GM18867 (cell line): Measurements from ENCODE around the gene COX5B.
"Not testable (repeated sequence)": the region's sequence is repeated elsewhere in the genome, so short reads cannot be mapped to it uniquely, and the experiment has no call there.

Experiments used
- ATAC-seq: cut with Tn5 transposase; IDR thresholded peaks from one replicate; pipeline ENCODE4 v1.9.1; 2021; ENCODE audit warnings: mild to moderate bottlenecking, moderate library complexity; ENCODE audit not compliant: unreplicated experiment

Gene COX5B, protein sequence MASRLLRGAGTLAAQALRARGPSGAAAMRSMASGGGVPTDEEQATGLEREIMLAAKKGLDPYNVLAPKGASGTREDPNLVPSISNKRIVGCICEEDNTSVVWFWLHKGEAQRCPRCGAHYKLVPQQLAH

GRCh38 chr2:97645695-97646629, at the start of gene COX5B:
TSS of gene COX5B (plus strand) at chr2:97646062. CDS start at chr2:97646087, 25 bp downstream.
- peak; percentile 95 for ATAC-seq

- ATAC-seq, result not testable (repeated sequence)
These were observed 49.7 kb upstream of the COX5B start for GRCh38 chr2:97596180-97596579.

DNA sequence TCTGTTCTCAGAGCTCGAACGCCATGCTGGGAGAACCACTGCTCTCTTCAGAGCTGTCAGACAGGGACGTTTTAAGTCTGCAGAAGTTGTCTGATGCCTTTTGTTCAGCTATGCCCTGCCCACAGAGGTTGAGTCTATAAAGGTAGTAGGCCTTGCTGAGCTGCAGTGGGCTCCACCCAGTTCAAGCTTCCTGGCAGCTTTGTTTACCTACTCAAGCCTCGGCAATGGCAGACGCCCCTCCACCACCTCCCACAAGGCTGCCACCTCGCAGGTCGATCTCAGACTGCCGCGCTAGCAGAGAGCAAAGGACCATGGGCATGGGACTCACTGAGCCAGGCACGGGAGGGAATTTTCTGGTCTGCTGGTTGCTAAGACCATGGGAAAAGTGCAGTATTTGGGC, 44.3 kb upstream of the COX5B start:
- not testable (repeated sequence) for ATAC-seq

- not testable (repeated sequence) for ATAC-seq
These were observed 40.8 kb upstream of the COX5B start for GRCh38 chr2:97605109-97605508.

GRCh38 chr2:97605524-97606339, 40.1 kb upstream of the COX5B start:
- not testable (repeated sequence) for ATAC-seq

GRCh38 chr2:97608745-97609144, 37.1 kb upstream of the COX5B start:
- ATAC-seq, result not testable (repeated sequence)

- not testable (repeated sequence) for ATAC-seq
These were observed 34.0 kb upstream of the COX5B start for GRCh38 chr2:97611895-97612294.

DNA sequence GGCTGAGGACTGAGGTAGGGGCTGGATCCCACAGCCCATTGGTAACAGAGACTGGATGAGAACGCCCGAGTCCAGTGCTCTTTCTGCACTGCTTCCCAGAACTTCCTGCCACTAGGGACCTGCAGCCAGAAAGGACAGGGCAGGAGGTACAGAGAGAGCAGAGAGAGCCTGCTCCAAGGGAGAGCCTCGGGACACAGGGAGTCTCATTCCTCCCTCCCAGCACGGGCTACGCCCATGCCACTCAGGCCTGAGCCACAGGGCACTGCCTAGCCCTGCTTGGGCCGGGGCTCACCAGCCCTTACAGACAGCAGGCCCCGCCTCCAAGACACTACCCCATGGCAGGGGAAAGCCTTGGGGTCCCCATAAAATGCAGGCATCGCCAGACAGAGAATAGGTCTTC, 30.1 kb upstream of the COX5B start:
- not testable (repeated sequence) for ATAC-seq

DNA sequence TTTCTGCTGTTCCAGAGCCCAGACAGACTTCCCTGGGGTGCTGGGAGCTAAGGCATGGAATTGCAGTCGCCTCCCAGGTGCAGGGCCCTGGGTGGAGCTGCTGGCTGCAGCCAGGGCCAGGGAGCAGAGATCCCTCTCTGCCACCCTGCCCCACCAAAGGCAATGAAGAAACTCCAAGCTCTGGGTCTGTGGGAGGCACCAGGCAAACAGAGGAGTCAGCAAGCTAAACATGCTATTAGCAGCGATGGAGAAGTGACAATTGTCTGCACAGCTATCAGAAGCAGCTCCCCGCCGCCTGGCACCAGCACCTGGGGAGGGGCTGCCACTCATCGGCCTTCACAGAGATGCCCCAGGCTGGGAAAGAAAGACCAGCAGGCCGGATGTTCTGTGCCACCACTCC, 28.0 kb upstream of the COX5B start:
- ATAC-seq, result no peak

DNA sequence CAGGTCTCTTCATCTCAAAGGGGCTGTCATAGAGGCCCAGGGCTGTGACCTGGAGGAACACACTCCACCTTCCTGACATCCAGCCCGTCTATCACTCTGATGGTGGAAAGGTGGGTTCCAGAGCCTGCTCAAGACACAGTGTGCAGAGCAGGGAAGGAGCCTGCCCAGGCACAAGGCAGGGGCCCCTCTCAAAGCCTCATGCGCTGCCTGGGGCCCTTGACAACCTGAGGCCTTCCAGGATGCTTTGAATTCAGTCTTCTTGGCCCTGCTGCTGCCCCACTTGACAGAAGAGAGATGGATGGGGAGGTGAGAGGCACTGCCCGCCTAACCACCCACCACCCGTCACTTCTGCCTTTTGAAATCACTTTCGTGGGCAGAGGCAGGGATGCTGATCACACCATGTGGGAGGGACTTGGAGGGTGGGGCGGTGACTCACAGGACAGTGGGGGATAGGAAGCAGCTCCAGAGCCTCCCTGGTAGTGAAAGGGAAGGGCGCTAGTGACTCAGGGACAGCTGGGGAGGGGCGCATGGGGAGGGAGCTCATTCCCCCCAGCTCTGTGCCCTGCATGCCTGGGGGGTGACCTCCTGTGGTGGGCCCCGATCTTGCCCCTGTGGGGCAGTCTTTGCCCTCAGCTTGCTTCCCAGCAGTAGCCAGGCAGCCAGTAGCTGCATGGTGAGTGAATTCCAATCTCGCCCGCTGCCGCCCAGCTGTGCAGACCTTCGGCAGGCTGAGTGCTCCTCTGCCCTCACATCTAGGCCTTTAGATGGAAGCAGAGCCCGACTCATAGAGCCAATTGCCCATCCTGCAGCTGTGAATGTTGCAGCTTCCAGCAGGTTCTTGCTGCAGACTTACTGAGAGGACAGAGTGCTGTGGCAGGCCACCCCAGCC, 26.7 kb upstream of the COX5B start:
- not testable (repeated sequence) for ATAC-seq

DNA sequence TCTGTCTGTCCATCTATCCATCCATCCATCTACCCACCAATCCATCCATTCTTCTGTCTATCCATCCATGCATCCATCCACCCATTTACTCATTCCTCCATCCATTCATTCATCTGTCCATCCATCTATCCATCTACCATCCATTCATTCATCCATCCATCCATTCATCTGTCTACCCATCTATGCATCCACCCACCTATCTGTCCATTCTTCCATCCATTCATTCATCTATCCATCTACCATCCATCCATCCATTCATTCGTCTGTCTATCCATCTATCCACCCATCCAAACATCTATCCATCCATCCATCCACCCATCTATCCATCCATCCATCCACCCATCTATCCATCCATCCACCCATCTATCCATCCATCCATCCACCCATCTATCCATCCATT, 25.4 kb upstream of the COX5B start:
- not testable (repeated sequence) for ATAC-seq

- not testable (repeated sequence) for ATAC-seq
These were observed 22.9 kb upstream of the COX5B start for GRCh38 chr2:97622976-97623375.

DNA sequence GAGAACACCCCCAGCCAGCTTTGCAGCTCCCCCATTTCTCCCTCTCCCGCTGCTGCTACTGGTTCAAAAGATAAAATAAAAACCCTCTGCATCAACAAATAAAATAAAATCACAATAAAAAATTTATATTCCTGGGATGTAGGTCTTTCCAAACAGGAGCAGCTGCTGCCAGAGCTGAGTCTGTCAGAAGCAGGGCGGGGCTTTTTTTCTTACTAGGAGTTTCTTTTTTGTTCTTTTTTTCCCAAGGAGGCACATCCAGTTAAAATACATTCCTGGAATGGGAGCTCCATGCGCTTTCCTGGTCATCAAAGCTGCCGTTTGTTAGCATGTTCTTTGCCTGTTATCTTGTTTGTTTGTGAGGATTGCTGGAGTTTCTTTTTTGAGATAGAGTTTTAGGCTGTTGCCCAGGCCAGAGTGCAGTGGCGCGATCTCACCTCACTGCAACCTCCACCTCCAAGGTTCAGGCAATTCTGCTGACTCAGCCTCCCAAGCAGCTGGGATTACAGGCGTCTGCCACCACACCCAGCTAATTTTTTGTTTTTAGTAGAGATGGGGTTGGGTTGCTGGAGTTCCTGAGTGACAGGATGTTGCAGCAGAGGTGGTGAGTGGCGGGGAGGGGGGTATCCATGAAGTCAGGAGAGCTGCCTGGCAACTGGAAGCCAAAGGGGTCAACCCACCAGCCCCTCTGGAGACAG, 20.4 kb upstream of the COX5B start:
- not testable (repeated sequence) for ATAC-seq

DNA sequence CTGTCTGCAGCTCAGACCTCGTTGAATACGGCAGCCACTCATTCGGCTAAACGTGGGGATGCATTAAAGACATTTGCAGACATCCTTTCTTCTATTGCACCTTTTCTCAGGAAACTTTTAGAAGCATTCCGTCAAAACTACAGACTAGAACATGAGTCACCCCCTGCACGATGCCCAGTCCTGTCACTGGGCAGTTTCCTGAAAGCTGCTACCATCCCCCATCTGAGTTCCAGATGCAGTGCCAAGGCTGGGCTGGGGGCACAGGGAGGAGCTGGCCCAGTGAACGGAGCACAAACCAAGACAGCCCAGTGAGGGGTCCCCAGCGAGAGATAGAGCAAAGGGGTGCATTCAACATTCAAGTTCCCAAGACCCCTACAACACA, 19.8 kb upstream of the COX5B start:
- not testable (repeated sequence) for ATAC-seq

- no peak for ATAC-seq
These were observed 1.7 kb upstream of the COX5B start for GRCh38 chr2:97644023-97644717.

DNA sequence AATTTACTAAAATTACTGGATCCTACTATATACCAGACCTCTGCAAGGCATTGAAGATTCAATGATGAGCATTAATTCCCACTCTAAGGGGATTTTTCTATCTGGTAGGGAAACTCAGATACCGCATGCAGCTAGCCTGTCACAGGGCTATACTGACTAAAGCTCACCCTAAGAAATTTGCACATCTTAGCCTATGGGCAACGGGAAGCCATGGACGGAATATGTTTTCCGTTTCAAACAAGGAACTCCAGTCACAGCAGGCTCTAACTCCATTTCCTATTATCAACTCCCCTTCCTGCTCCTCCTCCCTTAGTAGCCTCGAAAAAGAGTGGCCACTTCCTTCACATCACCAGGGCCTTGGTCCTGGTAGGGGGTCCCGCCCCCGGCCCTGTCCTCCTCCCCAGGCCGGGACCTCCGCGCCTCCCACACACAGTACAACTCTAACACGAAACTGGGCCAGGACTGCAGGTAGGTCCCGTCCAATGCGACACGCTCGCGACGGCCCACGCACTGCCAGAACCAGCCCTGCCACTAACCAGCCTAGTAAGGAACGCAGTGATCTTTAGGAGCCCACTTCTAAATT, 659 bp upstream of the COX5B start:
- peak; percentile 29 for ATAC-seq

DNA sequence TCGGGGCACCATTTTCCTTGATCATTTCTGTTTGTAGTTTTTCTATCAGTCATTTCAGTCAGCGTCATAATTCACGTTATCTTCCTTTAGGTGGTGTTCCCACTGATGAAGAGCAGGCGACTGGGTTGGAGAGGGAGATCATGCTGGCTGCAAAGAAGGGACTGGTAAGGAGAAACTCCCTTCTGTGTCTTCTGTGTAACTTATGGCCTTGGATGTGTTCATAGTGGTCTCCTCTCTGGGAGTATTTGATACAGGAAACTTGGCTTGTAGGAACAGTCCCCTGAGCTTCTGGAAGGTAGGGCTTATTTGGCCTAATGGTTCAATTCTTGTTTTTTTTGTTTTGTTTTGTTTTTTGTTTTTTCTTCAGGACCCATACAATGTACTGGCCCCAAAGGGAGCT, 1.1 kb downstream of the COX5B start:
- ATAC-seq, result no peak

DNA sequence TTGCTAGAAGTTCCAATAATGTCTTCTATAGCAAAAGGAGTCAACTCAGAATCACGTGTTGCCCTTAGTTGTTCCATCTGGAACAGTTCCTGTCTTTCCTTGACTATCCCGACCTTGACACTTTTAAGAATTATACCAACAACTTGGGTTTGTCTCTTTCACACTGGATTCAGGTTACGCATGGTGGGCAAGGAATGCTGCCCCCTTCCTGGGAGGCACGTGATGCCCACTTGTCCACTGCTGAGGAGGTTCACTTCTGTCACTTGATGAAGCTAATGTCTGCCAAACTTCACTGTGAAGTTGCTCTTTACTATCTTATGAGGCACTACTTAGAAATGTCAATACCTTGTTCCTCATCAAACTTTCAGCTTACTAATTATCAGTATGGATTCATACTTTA, 5.3 kb downstream of the COX5B start:
- no peak for ATAC-seq

- ATAC-seq, result no peak
These were observed 7.6 kb downstream of the COX5B start for GRCh38 chr2:97653473-97653872.
